ENCODE measurements around the gene SELENOO.

- TF ChIP-seq CTCF (conservative IDR thresholded peaks at IDR 0.05) (no peak), EZH2 (IDR thresholded peaks at IDR 0.05; ENCODE audit: low read depth) (no peak)
These were observed 22.3 kb upstream of the SELENOO start for GRCh38 chr22:50178471-50178864.

Data from PC-9 (cell line).